Subcutaneous adipose tissue (tissue), 4 donors: Measurements from ENCODE around the gene ADGRG2. TPM values are rescaled to one million over a fixed set of nuclear protein-coding genes. Genes with fewer than 3 reads are reported as not detected.

Source experiments
- total RNA-seq, 4 donors: library from RNA; depleted of rRNA; stranded (reverse); fragments of >200 nt; gene quantifications; one replicate each; pipeline ENCODE4 v1.1.0, GENCODE V29; 2016
- TF ChIP-seq, protein P1 (sequence below): fragments of 450-650 bp; IDR thresholded peaks from one replicate; pipeline ENCODE4 v1.5.1; 2016; ENCODE audit warnings: low read depth, mild to moderate bottlenecking, control low read depth, antibody characterized with exemption, moderate library complexity

Gene ADGRG2
- total RNA-seq, 4 donors from 2014 or later: 1.1 to 6.8 (median 3.8) TPM

DNA sequence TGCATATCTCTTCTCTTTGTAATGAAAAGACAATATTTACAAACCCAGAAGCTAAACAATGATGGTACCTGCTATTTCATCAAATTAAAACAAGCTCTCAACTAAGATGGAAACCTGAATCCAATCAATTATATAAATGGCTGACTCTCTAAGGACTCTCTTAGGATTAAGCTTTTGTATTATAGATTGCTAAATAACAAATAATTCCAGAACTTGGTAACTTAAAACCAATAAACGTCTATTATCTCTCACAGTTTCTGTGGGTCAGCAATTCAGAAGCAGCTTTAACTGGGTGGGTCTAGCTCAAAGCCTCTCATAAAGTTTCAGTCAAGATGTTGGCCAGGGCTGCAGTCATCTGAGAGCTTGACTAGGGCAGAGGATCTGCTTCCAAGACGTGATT, 150.8 kb downstream of the ADGRG2 start:
- TF ChIP-seq, protein P1, sequence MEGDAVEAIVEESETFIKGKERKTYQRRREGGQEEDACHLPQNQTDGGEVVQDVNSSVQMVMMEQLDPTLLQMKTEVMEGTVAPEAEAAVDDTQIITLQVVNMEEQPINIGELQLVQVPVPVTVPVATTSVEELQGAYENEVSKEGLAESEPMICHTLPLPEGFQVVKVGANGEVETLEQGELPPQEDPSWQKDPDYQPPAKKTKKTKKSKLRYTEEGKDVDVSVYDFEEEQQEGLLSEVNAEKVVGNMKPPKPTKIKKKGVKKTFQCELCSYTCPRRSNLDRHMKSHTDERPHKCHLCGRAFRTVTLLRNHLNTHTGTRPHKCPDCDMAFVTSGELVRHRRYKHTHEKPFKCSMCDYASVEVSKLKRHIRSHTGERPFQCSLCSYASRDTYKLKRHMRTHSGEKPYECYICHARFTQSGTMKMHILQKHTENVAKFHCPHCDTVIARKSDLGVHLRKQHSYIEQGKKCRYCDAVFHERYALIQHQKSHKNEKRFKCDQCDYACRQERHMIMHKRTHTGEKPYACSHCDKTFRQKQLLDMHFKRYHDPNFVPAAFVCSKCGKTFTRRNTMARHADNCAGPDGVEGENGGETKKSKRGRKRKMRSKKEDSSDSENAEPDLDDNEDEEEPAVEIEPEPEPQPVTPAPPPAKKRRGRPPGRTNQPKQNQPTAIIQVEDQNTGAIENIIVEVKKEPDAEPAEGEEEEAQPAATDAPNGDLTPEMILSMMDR: no peak

DNA sequence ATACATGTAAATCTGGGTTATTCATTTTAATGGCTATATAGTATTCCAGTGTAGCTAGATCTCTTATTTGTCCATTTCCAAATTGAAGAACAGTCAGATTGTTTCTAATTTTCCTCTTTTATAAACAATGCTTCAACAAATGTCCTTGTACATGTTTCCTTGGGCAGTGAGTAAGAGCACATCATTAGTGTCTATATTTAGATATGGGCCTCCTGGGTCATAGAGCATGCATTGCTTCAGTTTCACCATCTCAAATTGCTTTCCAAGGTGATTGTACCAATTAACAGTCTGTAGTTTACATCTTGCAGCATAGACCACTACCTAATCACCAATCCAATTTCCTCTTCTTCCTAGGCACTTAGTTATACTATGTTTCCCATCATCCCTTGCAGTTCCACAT, 151.8 kb downstream of the ADGRG2 start:
- TF ChIP-seq, protein P1: no peak

DNA sequence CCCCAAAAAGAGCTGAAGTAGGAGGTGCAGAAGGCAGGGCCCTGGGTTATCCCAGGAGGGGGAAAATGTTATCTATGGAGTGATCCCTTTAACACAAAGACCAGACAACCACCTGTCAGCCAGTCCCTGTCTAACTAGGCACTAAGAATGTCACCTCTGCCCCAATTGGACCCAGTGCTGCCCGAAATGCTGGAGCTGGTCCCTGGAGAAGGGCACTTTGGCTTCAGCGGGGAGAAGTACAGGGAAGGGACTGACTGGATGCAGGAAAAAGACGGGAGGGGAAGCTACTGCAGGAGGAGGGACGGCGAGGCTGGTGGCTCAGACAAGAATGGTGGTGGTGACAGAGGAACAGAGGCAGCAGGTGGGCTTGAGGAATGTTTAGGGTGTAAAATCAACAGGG, 155.6 kb downstream of the ADGRG2 start:
- TF ChIP-seq, protein P1: no peak

DNA sequence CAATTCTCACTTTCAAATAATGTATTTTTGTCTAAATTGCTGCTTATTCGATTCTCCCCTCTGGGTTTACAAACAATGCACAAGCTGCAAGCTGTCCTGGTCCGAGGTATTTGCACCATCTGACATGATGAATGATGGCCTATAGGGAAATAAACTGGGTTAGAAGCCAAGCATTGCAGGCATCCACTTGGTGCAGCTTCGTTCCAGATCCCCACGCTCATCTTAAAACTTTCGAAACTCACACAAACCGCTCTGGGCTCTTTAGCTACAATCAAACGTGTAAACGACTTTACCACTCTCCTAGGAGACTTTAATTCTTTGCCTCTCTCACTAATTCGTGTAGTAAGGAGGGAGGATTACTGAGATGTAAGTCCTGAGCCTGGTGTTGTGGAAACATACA, 157.4 kb downstream of the ADGRG2 start:
- TF ChIP-seq, protein P1: no peak

DNA sequence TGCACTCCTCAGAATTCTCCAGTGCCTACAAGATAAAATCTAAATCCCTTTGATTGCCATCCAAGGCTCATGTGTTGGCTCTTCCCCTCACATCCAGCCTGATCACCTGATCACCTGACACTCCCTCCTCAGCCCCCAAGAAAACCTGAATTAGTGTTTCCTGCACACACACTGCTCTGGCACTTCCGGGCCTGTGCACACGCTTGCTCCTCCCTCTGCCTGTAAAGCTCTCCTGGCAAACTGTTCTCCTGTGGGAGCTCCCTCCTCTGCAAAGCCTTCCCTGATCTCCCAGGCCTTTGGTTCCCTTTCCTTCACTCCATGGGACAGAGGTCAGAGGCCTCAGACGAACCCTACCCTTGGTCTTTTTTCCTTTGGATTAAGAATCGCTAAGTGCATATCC, 158.2 kb downstream of the ADGRG2 start:
- TF ChIP-seq, protein P1: no peak

DNA sequence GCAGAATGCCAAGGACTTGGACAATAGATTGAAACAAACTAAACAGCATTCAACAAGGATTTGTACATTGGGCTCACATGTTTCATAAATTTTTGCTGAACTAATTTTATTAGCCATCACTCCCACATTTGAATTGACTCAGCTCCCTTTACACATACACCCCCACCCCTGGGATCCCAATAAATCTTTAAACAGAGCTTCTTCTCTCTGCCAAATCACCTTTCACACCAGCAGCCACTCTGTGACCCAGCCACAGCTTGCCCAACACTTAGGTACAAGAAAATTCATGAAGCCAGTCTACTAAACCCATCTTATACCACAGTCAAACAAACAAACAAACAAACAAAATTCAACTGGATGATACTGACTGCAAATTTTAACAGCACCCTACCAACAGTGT, 159.9 kb downstream of the ADGRG2 start:
- TF ChIP-seq, protein P1: no peak

DNA sequence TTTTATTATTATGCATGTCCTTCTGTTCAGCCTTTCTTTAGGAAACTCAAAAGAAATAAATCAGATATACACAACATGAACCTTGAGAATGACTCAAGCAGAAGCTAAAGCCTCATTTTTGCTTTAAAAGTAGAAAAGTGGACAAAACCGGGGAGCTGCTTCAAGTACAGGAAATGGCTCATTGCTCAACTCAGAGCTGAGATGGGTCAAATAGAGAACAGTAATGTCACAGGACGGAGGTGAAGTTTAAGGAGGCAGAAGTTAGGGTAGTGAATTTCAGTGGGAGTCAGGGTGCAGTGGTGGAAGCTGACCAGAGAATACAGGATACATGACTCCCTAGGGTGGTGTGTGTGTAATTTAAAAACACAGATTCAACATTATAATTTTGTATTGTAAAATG, 160.6 kb downstream of the ADGRG2 start:
- TF ChIP-seq, protein P1: no peak
